Measurements from ENCODE around the gene SCN3B. TPM values are rescaled to one million over a fixed set of nuclear protein-coding genes. Genes with fewer than 3 reads are reported as not detected.

Gene SCN3B
- total RNA-seq (2014; rRNA removed) (0.23 and 0.26 TPM in 2 replicates), Bru-seq, nascent RNA (percentile 25 among the genes with signal in this experiment), BruChase-seq, experiment 1, labeled RNA remaining after a 6-hour chase (percentile 25 among the genes with signal in this experiment), BruChase-seq, experiment 2, labeled RNA remaining after a 2-hour chase (percentile 18 among the genes with signal in this experiment)
- long read RNA-seq, partial matches to known transcripts, result 0 of 1 reads
- long read RNA-seq, other reads (novel, unspliced or antisense), result 1 of 1 reads

GRCh38 chr11:123654566-123655081 lies at the start of gene SCN3B:
TSS of gene SCN3B (minus strand) at chr11:123654624. CDS start at chr11:123653801, 823 bp downstream.
- POLR2A ChIA-PET (ENCODE audit: unreplicated experiment), result no interaction called here
- H3F3A ChIP-seq (ENCODE audit: low read length, unreplicated experiment), result no peaks in the 10 kb centered on the region
- peak within 1 kb of the TSS; percentile 74 for H3K4me3 ChIP-seq (ENCODE audit: low read length)
- peak within 1 kb of the TSS; percentile 84 for H2AFZ ChIP-seq (ENCODE audit: low read length)
- H3K27ac ChIP-seq (ENCODE audit: low read length), result no peak within 1 kb of the TSS
- peak within 1 kb of the TSS; percentile 96 for H3K4me2 ChIP-seq (ENCODE audit: low read length)
- DNase-seq, result peak; percentile 74
- CTCF ChIA-PET, result no interaction called here
- H3K36me3 ChIP-seq (ENCODE audit: low read depth, low read length), result no peaks in the 10 kb centered on the region
- peaks cover 56% of the 10 kb centered on the region for H3K27me3 ChIP-seq (ENCODE audit: low read length)
- no peak within 1 kb of the TSS for H3K9ac ChIP-seq (ENCODE audit: low read length)
- H3K4me1 ChIP-seq (ENCODE audit: insufficient read depth, low read length), result peaks cover 10% of the 10 kb centered on the region; the same call in 1 of the 2 replicates
- ATAC-seq, result peak; percentile 95
- no peaks in the 10 kb centered on the region for H3K9me2 ChIP-seq (replicated peaks; ENCODE audit: low read length)
- BruUV-seq (replicated peaks), result no TSS peak
- no peaks in the 10 kb centered on the region for H4K20me1 ChIP-seq (ENCODE audit: low read length)
- no peaks in the 10 kb centered on the region for H3K9me3 ChIP-seq (ENCODE audit: low read length)
- no peaks in the 10 kb centered on the region for H3K79me2 ChIP-seq (ENCODE audit: low read length)
- no peak for TF ChIP-seq EZH2phosphoT487 (IDR thresholded peaks at IDR 0.05; ENCODE audit: borderline replicate concordance, low read length)
- TF ChIP-seq CTCF (conservative IDR thresholded peaks at IDR 0.05; ENCODE audit: low read depth, low read length), result no peak
- TF ChIP-seq EZH2 (IDR thresholded peaks at IDR 0.05; ENCODE audit: low read length, unreplicated experiment), result no peak
- intact Hi-C loops (cut with micrococcal nuclease), result no loop called here

- DNase-seq (no peak), ATAC-seq (no peak)
- intact Hi-C loops (cut with micrococcal nuclease), result loop anchor here (10.0 kb wide), 1 partner anchor 188 kb away; no protein-coding TSS in a partner anchor
- Histone ChIP-seq H3K4me1 (ENCODE audit: insufficient read depth, low read length) (no peaks in the 10 kb centered on the region), H3K79me2 (ENCODE audit: low read length) (no peaks in the 10 kb centered on the region), H3K27me3 (ENCODE audit: low read length) (peaks cover 60% of the 10 kb centered on the region), H3K4me2 (ENCODE audit: low read length) (no peak overlapping the region), H3K9me2 (replicated peaks; ENCODE audit: low read length) (no peaks in the 10 kb centered on the region), H3K9ac (ENCODE audit: low read length) (no peak overlapping the region), H3K9me3 (ENCODE audit: low read length) (no peaks in the 10 kb centered on the region), H3K36me3 (ENCODE audit: low read depth, low read length) (no peaks in the 10 kb centered on the region), H3K4me3 (ENCODE audit: low read length) (no peak overlapping the region), H2AFZ (ENCODE audit: low read length) (no peak overlapping the region), H3K27ac (ENCODE audit: low read length) (no peak overlapping the region), H4K20me1 (ENCODE audit: low read length) (no peaks in the 10 kb centered on the region), H3F3A (ENCODE audit: low read length, unreplicated experiment) (no peaks in the 10 kb centered on the region)
- no TSS peak for BruUV-seq (replicated peaks)
- TF ChIP-seq EZH2 (IDR thresholded peaks at IDR 0.05; ENCODE audit: low read length, unreplicated experiment), result no peak
- no peak for TF ChIP-seq EZH2phosphoT487 (IDR thresholded peaks at IDR 0.05; ENCODE audit: borderline replicate concordance, low read length)
- no peak for TF ChIP-seq CTCF (conservative IDR thresholded peaks at IDR 0.05; ENCODE audit: low read depth, low read length)
- ChIA-PET CTCF (no interaction called here), POLR2A (ENCODE audit: unreplicated experiment) (interaction anchor here (0.6 kb wide), 1 partner anchor 82 kb away, joined by 4 read pairs; no protein-coding TSS in a partner anchor)
Measured at GRCh38 chr11:123702696-123703095, 48.3 kb upstream of the SCN3B start.

DNA sequence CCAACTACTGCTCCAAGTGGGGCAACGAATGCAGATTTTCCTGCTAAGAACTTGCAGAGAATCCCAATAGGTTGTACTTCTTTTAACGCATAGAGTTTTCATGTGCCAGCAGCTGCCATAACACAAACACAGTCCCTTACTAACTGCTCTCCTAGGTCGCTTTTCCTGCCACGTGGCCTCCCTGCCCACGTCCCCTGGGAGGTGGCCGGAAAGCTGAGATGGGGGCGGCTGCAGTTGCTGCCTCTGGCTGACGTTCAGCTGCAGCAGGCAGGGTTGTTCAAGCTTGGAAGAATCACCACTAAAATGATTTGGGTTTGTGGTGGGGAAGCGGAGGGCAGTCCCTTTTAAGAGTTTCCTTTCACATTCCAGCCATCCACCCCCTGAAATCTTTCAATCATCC lies 47.7 kb upstream of the SCN3B start:
- no peak overlapping the region for H3K27ac ChIP-seq (ENCODE audit: low read length)
- TF ChIP-seq EZH2 (IDR thresholded peaks at IDR 0.05; ENCODE audit: low read length, unreplicated experiment) (no peak), CTCF (conservative IDR thresholded peaks at IDR 0.05; ENCODE audit: low read depth, low read length) (no peak), EZH2phosphoT487 (IDR thresholded peaks at IDR 0.05; ENCODE audit: borderline replicate concordance, low read length) (no peak)
- DNase-seq, result no peak
- H3K4me2 ChIP-seq (ENCODE audit: low read length), result no peak overlapping the region
- no peaks in the 10 kb centered on the region for H3K4me1 ChIP-seq (ENCODE audit: insufficient read depth, low read length)
- H3K79me2 ChIP-seq (ENCODE audit: low read length), result no peaks in the 10 kb centered on the region
- CTCF ChIA-PET, result no interaction called here
- ATAC-seq, result no peak
- no peak overlapping the region for H3K4me3 ChIP-seq (ENCODE audit: low read length)
- H2AFZ ChIP-seq (ENCODE audit: low read length), result no peak overlapping the region
- no peaks in the 10 kb centered on the region for H4K20me1 ChIP-seq (ENCODE audit: low read length)
- no peaks in the 10 kb centered on the region for H3K9me2 ChIP-seq (replicated peaks; ENCODE audit: low read length)
- intact Hi-C loops (cut with micrococcal nuclease), result loop anchor here (10.0 kb wide), 1 partner anchor 187 kb away; no protein-coding TSS in a partner anchor
- no TSS peak for BruUV-seq (replicated peaks)
- H3F3A ChIP-seq (ENCODE audit: low read length, unreplicated experiment), result no peaks in the 10 kb centered on the region
- H3K9me3 ChIP-seq (ENCODE audit: low read length), result no peaks in the 10 kb centered on the region
- H3K9ac ChIP-seq (ENCODE audit: low read length), result no peak overlapping the region
- peaks cover 66% of the 10 kb centered on the region for H3K27me3 ChIP-seq (ENCODE audit: low read length)
- no peaks in the 10 kb centered on the region for H3K36me3 ChIP-seq (ENCODE audit: low read depth, low read length)
- POLR2A ChIA-PET (ENCODE audit: unreplicated experiment), result no interaction called here
